Effector memory CD8-positive, alpha-beta T cell (primary cell): ENCODE results near the gene PHACTR1.

Experiments used
- ATAC-seq: fragments of 150-1000 bp; cut with Tn5 transposase; replicated peaks from 2 replicates; pipeline ENCODE4 v1.10.0; 2021; ENCODE audit warnings: mild to moderate bottlenecking, moderate library complexity
- DNase-seq, 3 experiments: peaks; one replicate each; pipeline ENCODE4 v3.0.0; 2021
- H3K27ac Mint-ChIP-seq, 2 donors: one replicate each; pipeline ENCODE4 v1.8.0; 2022; ENCODE audit warnings: mild to moderate bottlenecking in 2 of 2, mixed read lengths in 2 of 2, moderate library complexity in 2 of 2
- H3K27me3 Mint-ChIP-seq, 2 donors: one replicate each; pipeline ENCODE4 v1.8.0; 2022; ENCODE audit warnings: mixed read lengths in 2 of 2
- H3K36me3 Mint-ChIP-seq: one replicate; pipeline ENCODE4 v1.8.0; 2022; ENCODE audit warnings: mild to moderate bottlenecking, moderate library complexity, mixed read lengths; ENCODE audit not compliant: insufficient read depth
- H3K4me1 Mint-ChIP-seq, 2 donors: one replicate each; pipeline ENCODE4 v1.8.0; 2022; ENCODE audit warnings: low read depth in 2 of 2, mixed read lengths in 2 of 2
- H3K4me3 Mint-ChIP-seq, 2 donors: one replicate each; pipeline ENCODE4 v1.8.0; 2022; ENCODE audit warnings: mild to moderate bottlenecking in 2 of 2, mixed read lengths in 2 of 2, moderate library complexity in 2 of 2
- H3K9me3 Mint-ChIP-seq, 2 donors: one replicate each; pipeline ENCODE4 v1.8.0; 2022; ENCODE audit warnings: mixed read lengths in 2 of 2

PHACTR1 gene

GRCh38 chr6:12818324-12818723 lies 101.8 kb downstream of the PHACTR1 start:
- H3K4me1 Mint-ChIP-seq, result peaks cover 0 to 2% of the 10 kb centered on the region in 2 donors
- H3K4me3 Mint-ChIP-seq, result no peak overlapping the region
- no peak for ATAC-seq
- H3K36me3 Mint-ChIP-seq, result no peaks in the 10 kb centered on the region
- H3K9me3 Mint-ChIP-seq, result no peaks in the 10 kb centered on the region
- no peak overlapping the region for H3K27ac Mint-ChIP-seq
- no peak for DNase-seq
- H3K27me3 Mint-ChIP-seq, result peaks cover 55 to 73% of the 10 kb centered on the region in 2 donors

- H3K4me3 Mint-ChIP-seq, result no peak overlapping the region
- H3K36me3 Mint-ChIP-seq, result no peaks in the 10 kb centered on the region
- ATAC-seq (no peak), DNase-seq (no peak)
- no peaks in the 10 kb centered on the region for H3K9me3 Mint-ChIP-seq
- H3K4me1 Mint-ChIP-seq, result peaks cover 0 to 2% of the 10 kb centered on the region in 2 donors
- no peak overlapping the region for H3K27ac Mint-ChIP-seq
- peaks cover 46 to 47% of the 10 kb centered on the region in 2 donors for H3K27me3 Mint-ChIP-seq
These were observed 107.3 kb downstream of the PHACTR1 start for GRCh38 chr6:12823847-12824246.

GRCh38 chr6:12826584-12826983 lies 110.0 kb downstream of the PHACTR1 start:
- Mint-ChIP-seq H3K9me3 (no peaks in the 10 kb centered on the region), H3K27ac (no peak overlapping the region), H3K4me3 (no peak overlapping the region), H3K36me3 (no peaks in the 10 kb centered on the region), H3K27me3 (peaks cover 26 to 35% of the 10 kb centered on the region in 2 donors), H3K4me1 (peaks cover 0 to 2% of the 10 kb centered on the region in 2 donors)
- no peak for ATAC-seq
- no peak for DNase-seq

- H3K4me1 Mint-ChIP-seq, result no peaks in the 10 kb centered on the region
- no peak overlapping the region for H3K27ac Mint-ChIP-seq
- no peak overlapping the region for H3K4me3 Mint-ChIP-seq
- ATAC-seq, result no peak
- H3K36me3 Mint-ChIP-seq, result no peaks in the 10 kb centered on the region
- H3K9me3 Mint-ChIP-seq, result no peaks in the 10 kb centered on the region
- DNase-seq, result no peak
- peaks cover 13 to 21% of the 10 kb centered on the region in 2 donors for H3K27me3 Mint-ChIP-seq
These were observed 111.4 kb downstream of the PHACTR1 start for GRCh38 chr6:12827921-12828320.

- H3K4me1 Mint-ChIP-seq, result no peaks in the 10 kb centered on the region
- peaks cover 28 to 36% of the 10 kb centered on the region in 2 donors for H3K27me3 Mint-ChIP-seq
- no peak overlapping the region for H3K4me3 Mint-ChIP-seq
- DNase-seq (no peak), ATAC-seq (no peak)
- peaks cover 0 to 2% of the 10 kb centered on the region in 2 donors for H3K9me3 Mint-ChIP-seq
- no peaks in the 10 kb centered on the region for H3K36me3 Mint-ChIP-seq
- H3K27ac Mint-ChIP-seq, result no peak overlapping the region
These were observed 115.7 kb downstream of the PHACTR1 start for GRCh38 chr6:12832226-12832735.

GRCh38 chr6:12836009-12836408 lies 119.4 kb downstream of the PHACTR1 start:
- ATAC-seq (no peak), DNase-seq (no peak)
- Mint-ChIP-seq H3K27me3 (peaks cover 14 to 33% of the 10 kb centered on the region in 2 donors), H3K4me3 (no peak overlapping the region), H3K4me1 (no peaks in the 10 kb centered on the region), H3K36me3 (no peaks in the 10 kb centered on the region), H3K9me3 (peaks cover 0 to 2% of the 10 kb centered on the region in 2 donors), H3K27ac (no peak overlapping the region)

GRCh38 chr6:12841619-12842018 lies 125.1 kb downstream of the PHACTR1 start:
- ATAC-seq (no peak), DNase-seq (no peak)
- Mint-ChIP-seq H3K9me3 (peaks cover 0 to 2% of the 10 kb centered on the region in 2 donors), H3K27me3 (peaks cover 4 to 17% of the 10 kb centered on the region in 2 donors), H3K27ac (no peak overlapping the region), H3K4me1 (no peaks in the 10 kb centered on the region), H3K4me3 (no peak overlapping the region), H3K36me3 (no peaks in the 10 kb centered on the region)

- Mint-ChIP-seq H3K4me3 (no peak overlapping the region), H3K36me3 (no peaks in the 10 kb centered on the region), H3K27ac (no peak overlapping the region), H3K27me3 (peaks cover 4 to 17% of the 10 kb centered on the region in 2 donors), H3K9me3 (no peaks in the 10 kb centered on the region), H3K4me1 (no peaks in the 10 kb centered on the region)
- no peak for ATAC-seq
- no peak for DNase-seq
These were observed 125.5 kb downstream of the PHACTR1 start for GRCh38 chr6:12842114-12842513.

GRCh38 chr6:12842658-12843057 lies 126.1 kb downstream of the PHACTR1 start:
- Mint-ChIP-seq H3K4me3 (no peak overlapping the region), H3K4me1 (no peaks in the 10 kb centered on the region), H3K9me3 (no peaks in the 10 kb centered on the region), H3K36me3 (no peaks in the 10 kb centered on the region), H3K27me3 (peaks cover 4 to 17% of the 10 kb centered on the region in 2 donors), H3K27ac (no peak overlapping the region)
- DNase-seq, result no peak
- ATAC-seq, result no peak

GRCh38 chr6:12844284-12845223 lies 128.0 kb downstream of the PHACTR1 start:
- Mint-ChIP-seq H3K4me1 (no peaks in the 10 kb centered on the region), H3K36me3 (no peaks in the 10 kb centered on the region), H3K27me3 (peaks cover 4 to 21% of the 10 kb centered on the region in 2 donors), H3K27ac (no peak overlapping the region), H3K9me3 (no peaks in the 10 kb centered on the region), H3K4me3 (no peak overlapping the region)
- no peak for DNase-seq
- no peak for ATAC-seq

- no peak overlapping the region for H3K27ac Mint-ChIP-seq
- ATAC-seq (no peak), DNase-seq (no peak)
- peaks cover 11 to 24% of the 10 kb centered on the region in 2 donors for H3K27me3 Mint-ChIP-seq
- no peak overlapping the region for H3K4me3 Mint-ChIP-seq
- H3K9me3 Mint-ChIP-seq, result no peaks in the 10 kb centered on the region
- no peaks in the 10 kb centered on the region for H3K36me3 Mint-ChIP-seq
- H3K4me1 Mint-ChIP-seq, result no peaks in the 10 kb centered on the region
These were observed 128.8 kb downstream of the PHACTR1 start for GRCh38 chr6:12845224-12846004.

GRCh38 chr6:12848964-12849808 lies 132.6 kb downstream of the PHACTR1 start:
- Mint-ChIP-seq H3K4me3 (no peak overlapping the region), H3K9me3 (peaks cover 0 to 5% of the 10 kb centered on the region in 2 donors), H3K27ac (no peak overlapping the region), H3K27me3 (peaks cover 30 to 36% of the 10 kb centered on the region in 2 donors), H3K4me1 (no peaks in the 10 kb centered on the region), H3K36me3 (no peaks in the 10 kb centered on the region)
- no peak for DNase-seq
- ATAC-seq, result no peak

GRCh38 chr6:12849809-12850198 lies 133.2 kb downstream of the PHACTR1 start:
- H3K4me1 Mint-ChIP-seq, result no peaks in the 10 kb centered on the region
- peaks cover 30 to 36% of the 10 kb centered on the region in 2 donors for H3K27me3 Mint-ChIP-seq
- ATAC-seq, result no peak
- no peak overlapping the region for H3K27ac Mint-ChIP-seq
- H3K9me3 Mint-ChIP-seq, result peaks cover 0 to 5% of the 10 kb centered on the region in 2 donors
- no peak overlapping the region for H3K4me3 Mint-ChIP-seq
- no peaks in the 10 kb centered on the region for H3K36me3 Mint-ChIP-seq
- DNase-seq, result no peak
